Stimulated activated CD8-positive, alpha-beta memory T cell treated with anti-CD3 and anti-CD28 coated beads, Interleukin-15, amount 100 ng/mL, for 1 hour (primary cell): ENCODE results near the gene ELF3.
A peak's percentile ranks its signal among the peaks of the same experiment; 100 is the strongest.
"Not testable (repeated sequence)": the region's sequence is repeated elsewhere in the genome, so short reads cannot be mapped to it uniquely, and the experiment has no call there.

ENCODE experiments used
- DNase-seq: peaks from one replicate; pipeline ENCODE4 v3.0.0-alpha.2; 2020; ENCODE audit warnings: low read depth

Gene ELF3

GRCh38 chr1:202010180-202011015 is at the start of gene ELF3:
ELF3 (plus strand) TSS chr1:202010587; CDS start chr1:202011137, 550 bp downstream.
- no peak for DNase-seq

GRCh38 chr1:201962382-201962781 is 48.0 kb upstream of the ELF3 start:
- DNase-seq, result not testable (repeated sequence)

GRCh38 chr1:201964261-201964660 is 46.1 kb upstream of the ELF3 start:
- DNase-seq, result no peak

GRCh38 chr1:201966171-201966570 is 44.2 kb upstream of the ELF3 start:
- no peak for DNase-seq

- DNase-seq, result no peak
These were observed 42.0 kb upstream of the ELF3 start for GRCh38 chr1:201968202-201968925.

GRCh38 chr1:201970334-201971159 is 39.8 kb upstream of the ELF3 start:
- no peak for DNase-seq

GRCh38 chr1:201982082-201982622 is 28.2 kb upstream of the ELF3 start:
- peak; percentile 46 for DNase-seq

- peak; percentile 20 for DNase-seq
These were observed 27.6 kb upstream of the ELF3 start, which contains the start of gene RNPEP for GRCh38 chr1:201982623-201983379. RNPEP (plus strand) TSS chr1:201982648; CDS start chr1:201982667, 19 bp downstream.

- no peak for DNase-seq
These were observed 27.0 kb upstream of the ELF3 start for GRCh38 chr1:201983380-201983805.

- no peak for DNase-seq
These were observed 25.9 kb upstream of the ELF3 start for GRCh38 chr1:201984446-201984845.

GRCh38 chr1:201985355-201985754 is 25.0 kb upstream of the ELF3 start:
- no peak for DNase-seq

GRCh38 chr1:201988601-201989000 is 21.8 kb upstream of the ELF3 start:
- no peak for DNase-seq

GRCh38 chr1:201989354-201990128 is 20.8 kb upstream of the ELF3 start:
- DNase-seq, result no peak

GRCh38 chr1:201990427-201990826 is 20.0 kb upstream of the ELF3 start:
- no peak for DNase-seq

GRCh38 chr1:201999625-202000238 is 10.7 kb upstream of the ELF3 start:
- no peak for DNase-seq

- no peak for DNase-seq
These were observed 7.9 kb upstream of the ELF3 start for GRCh38 chr1:202002507-202002906.

GRCh38 chr1:202004711-202005110 is 5.7 kb upstream of the ELF3 start:
- DNase-seq, result no peak

GRCh38 chr1:202005958-202006357 is 4.4 kb upstream of the ELF3 start:
- DNase-seq, result no peak

- DNase-seq, result no peak
These were observed 3.1 kb upstream of the ELF3 start for GRCh38 chr1:202007304-202007703.
